Measurements from ENCODE around the gene AHCY.
"Not testable (repeated sequence)": the region's sequence is repeated elsewhere in the genome, so short reads cannot be mapped to it uniquely, and the experiment has no call there.

AHCY gene

GRCh38 chr20:34345402-34345736, 42.2 kb upstream of the AHCY start:
- Histone ChIP-seq H4K20me1 (ENCODE audit: insufficient read depth, low read length) (no peaks in the 10 kb centered on the region), H3K27ac (ENCODE audit: low read length) (no peak overlapping the region), H3K79me2 (ENCODE audit: low read length) (no peaks in the 10 kb centered on the region), H3K4me2 (ENCODE audit: low read length) (no peak overlapping the region), H3K9me3 (ENCODE audit: insufficient read depth, low read length) (no peaks in the 10 kb centered on the region), H3K4me3 (ENCODE audit: low read length) (no peak overlapping the region), H3K36me3 (replicated peaks; ENCODE audit: low read depth, low read length) (no peaks in the 10 kb centered on the region), H3K27me3 (ENCODE audit: low read depth, low read length) (0 out of 2 replicates have a peak, but pooled peaks cover 3% of the 10 kb centered on the region), H2AFZ (ENCODE audit: low read depth, low read length) (no peak overlapping the region), H3K4me1 (ENCODE audit: low read length) (no peaks in the 10 kb centered on the region), H3K9ac (ENCODE audit: low read length) (no peak overlapping the region)
- TF ChIP-seq EZH2phosphoT487 (IDR thresholded peaks at IDR 0.05; ENCODE audit: low read depth) (no peak), CTCF (IDR thresholded peaks at IDR 0.05; ENCODE audit: low read depth, low read length) (no peak)

- 0 out of 2 replicates have a peak, but pooled peaks cover 3% of the 10 kb centered on the region for H3K27me3 ChIP-seq (ENCODE audit: low read depth, low read length)
- H3K4me3 ChIP-seq (ENCODE audit: low read length), result no peak overlapping the region
- H4K20me1 ChIP-seq (ENCODE audit: insufficient read depth, low read length), result no peaks in the 10 kb centered on the region
- H3K79me2 ChIP-seq (ENCODE audit: low read length), result no peaks in the 10 kb centered on the region
- no peaks in the 10 kb centered on the region for H3K9me3 ChIP-seq (ENCODE audit: insufficient read depth, low read length)
- no peaks in the 10 kb centered on the region for H3K36me3 ChIP-seq (replicated peaks; ENCODE audit: low read depth, low read length)
- H3K4me1 ChIP-seq (ENCODE audit: low read length), result no peaks in the 10 kb centered on the region
- no peak overlapping the region for H3K4me2 ChIP-seq (ENCODE audit: low read length)
- TF ChIP-seq CTCF (IDR thresholded peaks at IDR 0.05; ENCODE audit: low read depth, low read length) (no peak), EZH2phosphoT487 (IDR thresholded peaks at IDR 0.05; ENCODE audit: low read depth) (no peak)
- no peak overlapping the region for H3K27ac ChIP-seq (ENCODE audit: low read length)
- no peak overlapping the region for H3K9ac ChIP-seq (ENCODE audit: low read length)
- no peak overlapping the region for H2AFZ ChIP-seq (ENCODE audit: low read depth, low read length)
Measured at GRCh38 chr20:34344238-34344637, 41.1 kb upstream of the AHCY start.

- H4K20me1 ChIP-seq (ENCODE audit: insufficient read depth, low read length), result no peaks in the 10 kb centered on the region
- no peak for TF ChIP-seq EZH2phosphoT487 (IDR thresholded peaks at IDR 0.05; ENCODE audit: low read depth)
- TF ChIP-seq CTCF (IDR thresholded peaks at IDR 0.05; ENCODE audit: low read depth, low read length), result no peak
- H3K9me3 ChIP-seq (ENCODE audit: insufficient read depth, low read length), result no peaks in the 10 kb centered on the region
- no peaks in the 10 kb centered on the region for H3K79me2 ChIP-seq (ENCODE audit: low read length)
- H3K27me3 ChIP-seq (ENCODE audit: low read depth, low read length), result no peaks in the 10 kb centered on the region
- H3K27ac ChIP-seq (ENCODE audit: low read length), result no peak overlapping the region
- H3K4me1 ChIP-seq (ENCODE audit: low read length), result peaks cover 2% of the 10 kb centered on the region; the same call in 1 of the 2 replicates
- no peak overlapping the region for H3K9ac ChIP-seq (ENCODE audit: low read length)
- H3K4me3 ChIP-seq (ENCODE audit: low read length), result no peak overlapping the region
- no peak overlapping the region for H3K4me2 ChIP-seq (ENCODE audit: low read length)
- no peaks in the 10 kb centered on the region for H3K36me3 ChIP-seq (replicated peaks; ENCODE audit: low read depth, low read length)
- H2AFZ ChIP-seq (ENCODE audit: low read depth, low read length), result no peak overlapping the region
Measured at GRCh38 chr20:34343458-34344211, 40.5 kb upstream of the AHCY start.

- H3K79me2 ChIP-seq (ENCODE audit: low read length); H3K4me2 ChIP-seq (ENCODE audit: low read length): not testable (repeated sequence)
- peaks cover 15% of the 10 kb centered on the region for H3K4me1 ChIP-seq (ENCODE audit: low read length)
Measured at GRCh38 chr20:34341199-34341598, 38.0 kb upstream of the AHCY start.

GRCh38 chr20:34340726-34341125, 37.6 kb upstream of the AHCY start:
- H2AFZ ChIP-seq (ENCODE audit: low read depth, low read length); H4K20me1 ChIP-seq (ENCODE audit: insufficient read depth, low read length); H3K36me3 ChIP-seq (replicated peaks; ENCODE audit: low read depth, low read length); H3K9me3 ChIP-seq (ENCODE audit: insufficient read depth, low read length); H3K4me3 ChIP-seq (ENCODE audit: low read length); H3K9ac ChIP-seq (ENCODE audit: low read length); H3K79me2 ChIP-seq (ENCODE audit: low read length); H3K27ac ChIP-seq (ENCODE audit: low read length); H3K4me2 ChIP-seq (ENCODE audit: low read length); H3K27me3 ChIP-seq (ENCODE audit: low read depth, low read length): not testable (repeated sequence)
- H3K4me1 ChIP-seq (ENCODE audit: low read length), result peaks cover 15% of the 10 kb centered on the region

More at GRCh38 chr20:34341199-34341598, 38.0 kb upstream of the AHCY start:
- not testable (repeated sequence) for H3K27me3 ChIP-seq (ENCODE audit: low read depth, low read length); H3K36me3 ChIP-seq (replicated peaks; ENCODE audit: low read depth, low read length); H3K9me3 ChIP-seq (ENCODE audit: insufficient read depth, low read length); H3K4me3 ChIP-seq (ENCODE audit: low read length); H2AFZ ChIP-seq (ENCODE audit: low read depth, low read length); H4K20me1 ChIP-seq (ENCODE audit: insufficient read depth, low read length); H3K27ac ChIP-seq (ENCODE audit: low read length); H3K9ac ChIP-seq (ENCODE audit: low read length)
